Stimulated activated CD8-positive, alpha-beta memory T cell treated with anti-CD3 and anti-CD28 coated beads, Interleukin-7, amount 100 ng/mL, for 24 hours (primary cell): ENCODE measurements around the gene RHOH.

Experiments
- DNase-seq: peaks from one replicate; pipeline ENCODE4 v3.0.0-alpha.2; 2020; ENCODE audit warnings: low read depth

RHOH gene

DNA sequence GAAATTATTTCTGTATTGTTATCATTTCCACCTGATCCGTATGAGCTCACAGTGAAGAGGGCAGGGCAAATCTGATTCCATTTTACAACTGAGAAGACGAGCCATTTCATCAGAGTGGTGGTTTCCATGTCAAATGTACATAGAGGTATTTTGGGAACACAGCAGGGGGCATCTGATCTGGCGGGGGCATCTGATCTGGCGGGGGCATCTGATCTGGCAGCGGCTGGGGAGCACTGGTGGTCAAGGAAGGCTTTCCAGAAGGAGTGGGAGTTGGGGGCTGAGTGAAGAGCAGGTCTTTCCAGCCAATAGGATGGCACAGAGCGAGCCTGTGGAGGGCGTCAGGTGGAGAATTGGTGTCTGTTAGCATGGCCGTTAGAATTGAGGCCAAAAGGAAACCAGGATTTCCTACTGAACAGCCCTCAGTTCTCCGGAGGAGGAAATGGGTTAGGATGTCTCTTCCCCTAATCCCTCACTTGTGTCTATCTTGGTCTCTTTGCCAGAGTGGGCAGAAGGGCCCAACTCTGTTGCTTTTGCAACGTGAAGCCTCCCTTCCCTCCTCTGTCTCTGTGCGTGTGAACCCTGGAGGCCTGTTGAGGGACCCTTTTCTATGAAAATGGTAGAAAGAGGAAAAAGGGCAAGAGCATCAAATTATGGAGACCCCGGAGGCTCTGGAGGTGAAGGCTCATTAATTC, 41.3 kb downstream of the RHOH start:
- DNase-seq: no peak

DNA sequence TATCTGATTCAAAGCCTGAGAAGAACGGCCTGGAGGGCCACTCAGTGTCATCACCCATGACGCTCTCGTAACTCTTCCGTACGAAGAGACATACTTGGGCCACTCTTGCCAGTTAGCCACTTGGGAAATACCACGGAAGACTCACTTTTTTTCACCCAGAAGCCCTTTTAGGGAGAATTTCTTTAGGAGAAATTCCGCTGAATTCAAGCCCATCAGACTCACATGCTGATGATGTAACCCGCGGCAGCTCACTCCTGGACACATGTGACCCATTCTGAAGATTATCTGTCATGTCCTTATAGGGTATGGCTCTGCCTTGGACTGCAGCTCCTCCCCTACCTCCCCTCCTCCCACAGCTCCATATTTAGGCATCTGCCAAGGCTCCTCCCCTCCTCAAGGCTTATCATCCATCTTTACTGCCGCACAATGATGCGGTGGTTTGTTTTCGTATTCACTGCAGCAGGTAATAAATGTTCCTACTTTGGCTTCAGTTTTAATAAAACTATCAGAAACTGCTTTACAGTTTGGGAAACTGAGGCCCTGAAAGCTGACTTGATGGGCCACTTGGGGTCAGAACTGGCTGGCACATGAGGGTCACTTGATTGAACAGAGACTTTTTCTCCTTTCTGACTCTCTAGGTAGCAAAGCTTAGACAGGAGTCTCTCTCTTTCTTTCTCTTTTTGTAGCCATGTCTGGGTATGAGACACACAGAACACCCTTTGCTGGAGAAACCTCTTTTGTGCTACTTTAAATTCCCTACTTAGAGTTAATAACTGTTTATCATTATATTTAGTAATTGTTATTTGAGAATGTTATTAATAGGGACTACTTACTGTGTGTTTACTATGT, 42.1 kb downstream of the RHOH start:
- peak; percentile 58 for DNase-seq

- no peak for DNase-seq
Measured at GRCh38 chr4:40240040-40240653, 43.3 kb downstream of the RHOH start.

- DNase-seq: no peak
Measured at GRCh38 chr4:40241026-40241425, 44.2 kb downstream of the RHOH start.

DNA sequence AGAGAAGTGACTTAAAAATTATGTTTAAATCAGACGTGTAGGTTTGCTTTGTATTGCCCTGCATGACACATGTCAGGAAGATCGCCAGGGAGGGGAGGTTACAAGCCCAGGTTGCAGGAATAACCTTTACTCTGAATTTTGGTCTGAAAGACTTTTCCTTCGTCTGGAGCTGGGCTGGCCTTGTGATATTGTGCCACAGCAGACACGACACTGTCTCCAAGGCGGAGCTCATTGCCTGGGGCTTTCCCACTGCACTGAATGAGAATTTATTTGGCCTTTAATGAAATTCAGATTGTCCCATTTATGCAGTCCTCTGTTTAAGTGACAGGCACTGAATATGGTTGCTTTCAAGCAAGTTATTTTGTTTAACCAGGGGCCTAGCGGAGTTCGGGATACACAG, 45.1 kb downstream of the RHOH start:
- DNase-seq: no peak

DNA sequence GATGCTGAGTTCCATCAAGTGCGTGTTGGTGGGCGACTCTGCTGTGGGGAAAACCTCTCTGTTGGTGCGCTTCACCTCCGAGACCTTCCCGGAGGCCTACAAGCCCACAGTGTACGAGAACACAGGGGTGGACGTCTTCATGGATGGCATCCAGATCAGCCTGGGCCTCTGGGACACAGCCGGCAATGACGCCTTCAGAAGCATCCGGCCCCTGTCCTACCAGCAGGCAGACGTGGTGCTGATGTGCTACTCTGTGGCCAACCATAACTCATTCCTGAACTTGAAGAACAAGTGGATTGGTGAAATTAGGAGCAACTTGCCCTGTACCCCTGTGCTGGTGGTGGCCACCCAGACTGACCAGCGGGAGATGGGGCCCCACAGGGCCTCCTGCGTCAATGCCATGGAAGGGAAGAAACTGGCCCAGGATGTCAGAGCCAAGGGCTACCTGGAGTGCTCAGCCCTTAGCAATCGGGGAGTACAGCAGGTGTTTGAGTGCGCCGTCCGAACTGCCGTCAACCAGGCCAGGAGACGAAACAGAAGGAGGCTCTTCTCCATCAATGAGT, 46.6 kb downstream of the RHOH start:
- no peak for DNase-seq

DNA sequence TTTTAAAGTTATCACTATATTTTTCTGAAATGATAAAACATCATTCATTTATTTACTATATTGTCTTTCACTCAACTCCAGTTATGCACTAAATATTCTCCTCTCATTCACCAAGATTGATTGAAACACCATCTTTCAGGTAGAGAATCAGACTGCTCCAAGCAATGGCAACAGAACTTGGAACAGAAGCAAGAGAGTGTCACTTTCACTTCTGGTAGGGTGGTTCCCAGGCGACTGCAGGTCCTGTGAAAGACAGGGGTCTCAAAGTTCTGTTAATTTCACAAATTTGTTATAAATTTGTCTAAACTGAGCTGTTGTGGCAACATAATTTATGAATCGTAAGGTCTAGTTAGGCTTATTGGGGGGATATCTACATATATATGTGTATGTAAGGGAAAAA, 47.8 kb downstream of the RHOH start:
- DNase-seq: no peak

DNA sequence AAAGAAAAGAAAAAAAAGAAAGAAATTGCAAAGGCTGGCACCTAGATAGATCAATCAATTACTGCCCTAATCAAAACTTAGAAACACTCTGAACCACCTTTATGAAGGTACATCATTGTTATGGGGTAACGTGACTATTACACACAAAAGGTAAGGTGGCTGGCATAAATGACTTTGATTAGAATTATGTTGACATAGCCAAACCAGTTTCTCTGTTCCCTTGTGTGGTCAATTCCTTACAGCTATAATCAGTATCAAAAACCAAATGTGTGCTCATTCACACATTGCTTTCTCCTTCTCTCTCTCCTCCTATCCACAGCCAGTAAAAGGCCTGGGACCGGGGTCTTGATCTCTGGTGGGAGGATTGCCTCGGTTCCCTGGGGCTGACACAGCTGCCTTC, 48.7 kb downstream of the RHOH start:
- no peak for DNase-seq

- DNase-seq: no peak
Measured at GRCh38 chr4:40246011-40246900, 49.4 kb downstream of the RHOH start.

DNA sequence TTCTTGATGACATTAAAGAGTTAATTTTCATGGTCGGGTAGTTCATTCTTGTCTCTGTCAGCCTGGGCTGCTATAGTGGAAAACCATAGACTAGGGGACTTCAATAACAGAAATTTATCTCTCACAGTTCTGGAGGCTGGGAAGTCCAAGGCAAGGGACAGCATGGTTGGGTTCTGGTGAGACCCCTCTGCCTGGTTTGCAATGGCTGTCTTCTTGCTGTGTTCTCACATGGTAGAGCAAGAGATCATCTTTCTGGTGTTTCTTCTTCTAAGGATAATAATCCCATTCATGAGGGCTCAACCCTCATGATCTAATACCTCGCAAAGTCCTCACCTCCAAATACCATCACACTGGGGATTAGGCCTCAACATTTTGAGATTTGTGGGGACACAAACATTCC, 50.1 kb downstream of the RHOH start:
- DNase-seq: no peak

GRCh38 chr4:40247350-40247749, 50.5 kb downstream of the RHOH start:
- DNase-seq: no peak

GRCh38 chr4:40251366-40251765, 54.5 kb downstream of the RHOH start:
- DNase-seq: no peak

GRCh38 chr4:40253906-40254305, 57.1 kb downstream of the RHOH start:
- no peak for DNase-seq

GRCh38 chr4:40254608-40255392, 58.0 kb downstream of the RHOH start:
- DNase-seq: no peak

DNA sequence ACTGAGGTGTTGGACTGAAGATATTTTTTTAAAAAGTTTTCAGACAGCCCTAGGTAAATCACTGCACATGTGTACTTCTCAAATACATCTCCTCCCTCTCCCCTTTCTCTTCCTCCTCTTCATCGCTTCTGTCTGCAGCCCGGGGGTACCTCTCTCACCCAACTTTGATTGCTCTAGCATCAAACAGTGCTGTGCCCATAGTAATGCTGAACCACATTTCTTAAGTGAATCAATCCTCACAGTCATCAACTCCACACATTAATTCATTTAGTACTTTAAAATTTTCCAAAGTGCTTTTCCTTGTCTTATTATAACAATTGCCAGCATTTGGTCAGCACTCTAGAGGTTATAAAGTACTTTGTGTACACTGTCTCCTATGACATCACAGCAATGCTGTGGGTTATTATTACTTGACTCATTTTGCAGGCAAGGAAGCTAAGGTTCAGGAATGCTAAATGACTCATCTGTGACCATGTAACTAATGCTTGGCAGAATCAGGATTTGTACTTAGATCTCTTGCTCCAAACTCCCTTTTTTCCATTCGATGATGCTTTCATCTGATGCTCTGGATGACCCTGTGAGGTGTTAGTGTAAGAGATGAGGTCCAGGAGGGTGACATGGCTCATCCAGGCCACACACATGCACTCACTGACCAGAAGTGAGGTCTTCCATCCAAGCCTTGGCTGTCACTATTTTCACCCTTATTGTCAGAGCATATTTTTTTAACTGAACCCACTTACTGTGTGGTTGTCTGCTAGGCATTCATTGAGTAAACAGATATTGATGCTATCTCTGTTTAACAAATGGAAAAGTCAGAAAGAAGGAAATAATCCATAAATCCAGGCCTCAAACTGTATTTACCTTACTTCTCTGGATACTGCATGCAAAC, 58.8 kb downstream of the RHOH start:
- no peak for DNase-seq

- no peak for DNase-seq
Measured at GRCh38 chr4:40256329-40256728, 59.5 kb downstream of the RHOH start.

- DNase-seq: no peak
Measured at GRCh38 chr4:40256817-40257216, 60.0 kb downstream of the RHOH start.

DNA sequence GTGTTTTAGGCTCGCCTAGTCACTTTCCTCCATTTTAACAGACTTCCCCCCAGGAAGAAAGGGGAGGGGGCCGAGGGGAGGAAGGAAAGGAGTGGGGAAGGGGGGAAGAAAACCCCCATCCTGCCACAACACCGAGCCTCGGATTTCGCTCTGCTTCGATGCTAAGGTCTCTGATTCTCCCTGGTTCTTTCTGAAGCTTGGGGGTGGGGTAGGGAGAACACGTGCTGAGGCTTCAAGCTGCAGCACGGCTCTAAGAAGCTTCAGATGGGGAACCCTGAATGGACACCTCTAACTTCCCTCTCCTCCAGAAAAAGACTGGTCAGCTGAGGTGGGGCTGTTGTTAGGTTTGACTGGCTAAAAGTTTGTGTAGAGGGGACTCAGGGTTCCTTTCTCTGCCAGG, 61.8 kb downstream of the RHOH start:
- DNase-seq: no peak

GRCh38 chr4:40261231-40262076, 64.6 kb downstream of the RHOH start:
- DNase-seq: no peak
